GM18870 (cell line): ENCODE results near the gene HHLA2.

Experiments used
- ATAC-seq: cut with Tn5 transposase; IDR thresholded peaks from one replicate; pipeline ENCODE4 v1.9.1; 2021; ENCODE audit warnings: moderate library complexity; ENCODE audit not compliant: unreplicated experiment

Gene HHLA2

GRCh38 chr3:108298056-108298455 is 1.7 kb downstream of the HHLA2 start:
- ATAC-seq, result no peak

GRCh38 chr3:108300103-108300849 is 3.9 kb downstream of the HHLA2 start:
- no peak for ATAC-seq

GRCh38 chr3:108301695-108302404 is 5.5 kb downstream of the HHLA2 start:
- no peak for ATAC-seq

GRCh38 chr3:108302570-108302969 is 6.2 kb downstream of the HHLA2 start:
- ATAC-seq, result no peak

GRCh38 chr3:108305484-108306172 is 9.3 kb downstream of the HHLA2 start:
- ATAC-seq, result no peak

- ATAC-seq, result no peak
These were observed 15.4 kb downstream of the HHLA2 start for GRCh38 chr3:108311797-108312196.

- no peak for ATAC-seq
These were observed 16.3 kb downstream of the HHLA2 start for GRCh38 chr3:108312656-108313055.

GRCh38 chr3:108315767-108316301 is 19.5 kb downstream of the HHLA2 start:
- no peak for ATAC-seq

- ATAC-seq, result no peak
These were observed 23.2 kb downstream of the HHLA2 start for GRCh38 chr3:108319428-108320082.

GRCh38 chr3:108320746-108321350 is 24.5 kb downstream of the HHLA2 start:
- ATAC-seq, result no peak

GRCh38 chr3:108322352-108322751 is 26.0 kb downstream of the HHLA2 start:
- no peak for ATAC-seq

GRCh38 chr3:108324177-108324576 is 27.8 kb downstream of the HHLA2 start:
- ATAC-seq, result no peak

- no peak for ATAC-seq
These were observed 30.8 kb downstream of the HHLA2 start for GRCh38 chr3:108327168-108327567.

GRCh38 chr3:108328821-108329486 is 32.6 kb downstream of the HHLA2 start:
- no peak for ATAC-seq

- ATAC-seq, result no peak
These were observed 33.2 kb downstream of the HHLA2 start for GRCh38 chr3:108329508-108329907.

- ATAC-seq, result no peak
These were observed 33.6 kb downstream of the HHLA2 start for GRCh38 chr3:108329947-108330346.

GRCh38 chr3:108331792-108332191 is 35.4 kb downstream of the HHLA2 start:
- no peak for ATAC-seq

GRCh38 chr3:108333961-108334360 is 37.6 kb downstream of the HHLA2 start:
- ATAC-seq, result no peak

- ATAC-seq, result no peak
These were observed 38.4 kb downstream of the HHLA2 start for GRCh38 chr3:108334701-108335100.

GRCh38 chr3:108338901-108339545 is 42.7 kb downstream of the HHLA2 start:
- ATAC-seq, result no peak
